ENCODE data around the gene GNAT1. TPM values are rescaled to one million over a fixed set of nuclear protein-coding genes. Genes with fewer than 3 reads are reported as not detected.
A peak's percentile ranks its signal among the peaks of the same experiment; 100 is the strongest.

GNAT1 gene
- total and polyA plus RNA-seq, 2 of the 13 experiments (the other 11 are each of a cell fraction or from before 2014, with no cell fraction given) = 0.15 TPM; not detected in 1

DNA sequence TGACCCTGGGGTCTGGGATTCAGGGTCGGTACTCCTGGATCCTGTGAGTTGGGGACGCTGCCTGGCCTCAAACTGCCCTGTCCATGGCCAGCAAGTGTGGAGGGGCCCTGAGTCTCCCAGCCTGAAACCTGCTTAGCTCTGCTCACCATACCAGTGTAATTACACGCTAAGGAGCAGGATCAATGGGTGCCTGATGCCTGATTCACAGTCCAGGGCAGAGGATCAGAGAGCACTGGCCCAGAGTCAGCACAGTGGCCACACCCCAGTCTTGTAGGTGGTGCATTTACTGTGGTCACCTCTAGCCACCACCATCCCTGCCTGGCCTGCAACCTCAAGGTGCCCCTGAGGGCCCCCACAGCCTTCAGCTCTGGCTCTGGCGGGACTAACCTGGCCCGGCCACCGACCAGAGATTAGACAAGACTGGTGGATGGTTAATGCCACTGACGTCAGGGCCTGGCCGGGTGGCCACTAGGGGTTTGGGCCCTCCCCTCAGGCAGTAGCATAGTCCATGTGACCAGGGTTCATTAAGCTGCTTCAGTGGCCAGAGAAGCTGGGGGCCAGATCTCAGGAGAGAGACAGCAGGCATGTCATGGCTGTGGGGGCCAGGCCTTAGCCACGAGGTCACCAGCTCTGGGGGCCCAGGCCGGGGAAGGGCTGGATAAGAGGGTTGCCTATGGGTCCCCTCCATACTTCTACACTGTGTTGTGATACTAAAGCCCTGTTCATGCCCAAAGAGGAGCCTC is 10.3 kb downstream of the GNAT1 start (continued):
- TF ChIP-seq ZNF670 (CRISPR knock-in tag; IDR thresholded peaks at IDR 0.05; ENCODE audit: borderline replicate concordance) = 0 out of 2 replicates have a peak, but pooled peaks have one; percentile 41
- TF ChIP-seq HES4 (CRISPR knock-in tag; IDR thresholded peaks at IDR 0.05; ENCODE audit: borderline replicate concordance) = no peak
- TF ChIP-seq ZNF331 (CRISPR knock-in tag; IDR thresholded peaks at IDR 0.05) = no peak
- no peak for TF ChIP-seq KMT2B (CRISPR knock-in tag; IDR thresholded peaks at IDR 0.05)
- no peak for TF ChIP-seq SAFB2 (CRISPR knock-in tag; IDR thresholded peaks at IDR 0.05; ENCODE audit: borderline replicate concordance, low read depth)
- no peak; the same call in none of the 2 replicates for TF ChIP-seq ZNF451 (CRISPR knock-in tag; IDR thresholded peaks at IDR 0.05)
- TF ChIP-seq PLRG1 (conservative IDR thresholded peaks at IDR 0.05) = no peak
- 0 out of 2 replicates have a peak, but pooled peaks have one; percentile 18 for TF ChIP-seq ISL2 (CRISPR knock-in tag; IDR thresholded peaks at IDR 0.05)
- peak; percentile 74; the same call in 1 of the 2 replicates for TF ChIP-seq ZNF350 (CRISPR knock-in tag; IDR thresholded peaks at IDR 0.05; ENCODE audit: borderline replicate concordance, low read depth)
- TF ChIP-seq, protein P1, sequence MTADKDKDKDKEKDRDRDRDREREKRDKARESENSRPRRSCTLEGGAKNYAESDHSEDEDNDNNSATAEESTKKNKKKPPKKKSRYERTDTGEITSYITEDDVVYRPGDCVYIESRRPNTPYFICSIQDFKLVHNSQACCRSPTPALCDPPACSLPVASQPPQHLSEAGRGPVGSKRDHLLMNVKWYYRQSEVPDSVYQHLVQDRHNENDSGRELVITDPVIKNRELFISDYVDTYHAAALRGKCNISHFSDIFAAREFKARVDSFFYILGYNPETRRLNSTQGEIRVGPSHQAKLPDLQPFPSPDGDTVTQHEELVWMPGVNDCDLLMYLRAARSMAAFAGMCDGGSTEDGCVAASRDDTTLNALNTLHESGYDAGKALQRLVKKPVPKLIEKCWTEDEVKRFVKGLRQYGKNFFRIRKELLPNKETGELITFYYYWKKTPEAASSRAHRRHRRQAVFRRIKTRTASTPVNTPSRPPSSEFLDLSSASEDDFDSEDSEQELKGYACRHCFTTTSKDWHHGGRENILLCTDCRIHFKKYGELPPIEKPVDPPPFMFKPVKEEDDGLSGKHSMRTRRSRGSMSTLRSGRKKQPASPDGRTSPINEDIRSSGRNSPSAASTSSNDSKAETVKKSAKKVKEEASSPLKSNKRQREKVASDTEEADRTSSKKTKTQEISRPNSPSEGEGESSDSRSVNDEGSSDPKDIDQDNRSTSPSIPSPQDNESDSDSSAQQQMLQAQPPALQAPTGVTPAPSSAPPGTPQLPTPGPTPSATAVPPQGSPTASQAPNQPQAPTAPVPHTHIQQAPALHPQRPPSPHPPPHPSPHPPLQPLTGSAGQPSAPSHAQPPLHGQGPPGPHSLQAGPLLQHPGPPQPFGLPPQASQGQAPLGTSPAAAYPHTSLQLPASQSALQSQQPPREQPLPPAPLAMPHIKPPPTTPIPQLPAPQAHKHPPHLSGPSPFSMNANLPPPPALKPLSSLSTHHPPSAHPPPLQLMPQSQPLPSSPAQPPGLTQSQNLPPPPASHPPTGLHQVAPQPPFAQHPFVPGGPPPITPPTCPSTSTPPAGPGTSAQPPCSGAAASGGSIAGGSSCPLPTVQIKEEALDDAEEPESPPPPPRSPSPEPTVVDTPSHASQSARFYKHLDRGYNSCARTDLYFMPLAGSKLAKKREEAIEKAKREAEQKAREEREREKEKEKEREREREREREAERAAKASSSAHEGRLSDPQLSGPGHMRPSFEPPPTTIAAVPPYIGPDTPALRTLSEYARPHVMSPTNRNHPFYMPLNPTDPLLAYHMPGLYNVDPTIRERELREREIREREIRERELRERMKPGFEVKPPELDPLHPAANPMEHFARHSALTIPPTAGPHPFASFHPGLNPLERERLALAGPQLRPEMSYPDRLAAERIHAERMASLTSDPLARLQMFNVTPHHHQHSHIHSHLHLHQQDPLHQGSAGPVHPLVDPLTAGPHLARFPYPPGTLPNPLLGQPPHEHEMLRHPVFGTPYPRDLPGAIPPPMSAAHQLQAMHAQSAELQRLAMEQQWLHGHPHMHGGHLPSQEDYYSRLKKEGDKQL (CRISPR knock-in tag; IDR thresholded peaks at IDR 0.05; ENCODE audit: low read depth) = no peak
- TF ChIP-seq, protein P2, sequence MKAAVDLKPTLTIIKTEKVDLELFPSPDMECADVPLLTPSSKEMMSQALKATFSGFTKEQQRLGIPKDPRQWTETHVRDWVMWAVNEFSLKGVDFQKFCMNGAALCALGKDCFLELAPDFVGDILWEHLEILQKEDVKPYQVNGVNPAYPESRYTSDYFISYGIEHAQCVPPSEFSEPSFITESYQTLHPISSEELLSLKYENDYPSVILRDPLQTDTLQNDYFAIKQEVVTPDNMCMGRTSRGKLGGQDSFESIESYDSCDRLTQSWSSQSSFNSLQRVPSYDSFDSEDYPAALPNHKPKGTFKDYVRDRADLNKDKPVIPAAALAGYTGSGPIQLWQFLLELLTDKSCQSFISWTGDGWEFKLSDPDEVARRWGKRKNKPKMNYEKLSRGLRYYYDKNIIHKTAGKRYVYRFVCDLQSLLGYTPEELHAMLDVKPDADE (CRISPR knock-in tag; IDR thresholded peaks at IDR 0.05) = no peak
- TF ChIP-seq MATR3 (CRISPR knock-in tag; IDR thresholded peaks at IDR 0.05) = no peak
- TF ChIP-seq, protein P3, sequence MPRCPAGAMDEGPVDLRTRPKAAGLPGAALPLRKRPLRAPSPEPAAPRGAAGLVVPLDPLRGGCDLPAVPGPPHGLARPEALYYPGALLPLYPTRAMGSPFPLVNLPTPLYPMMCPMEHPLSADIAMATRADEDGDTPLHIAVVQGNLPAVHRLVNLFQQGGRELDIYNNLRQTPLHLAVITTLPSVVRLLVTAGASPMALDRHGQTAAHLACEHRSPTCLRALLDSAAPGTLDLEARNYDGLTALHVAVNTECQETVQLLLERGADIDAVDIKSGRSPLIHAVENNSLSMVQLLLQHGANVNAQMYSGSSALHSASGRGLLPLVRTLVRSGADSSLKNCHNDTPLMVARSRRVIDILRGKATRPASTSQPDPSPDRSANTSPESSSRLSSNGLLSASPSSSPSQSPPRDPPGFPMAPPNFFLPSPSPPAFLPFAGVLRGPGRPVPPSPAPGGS (CRISPR knock-in tag; IDR thresholded peaks at IDR 0.05) = peak; percentile 46; the same call in 1 of the 2 replicates
- no peak for TF ChIP-seq NR2F2 (IDR thresholded peaks at IDR 0.05; ENCODE audit: borderline replicate concordance, low read depth)
- no peak for TF ChIP-seq ZNF891 (CRISPR knock-in tag; IDR thresholded peaks at IDR 0.05)
- TF ChIP-seq, protein P4, sequence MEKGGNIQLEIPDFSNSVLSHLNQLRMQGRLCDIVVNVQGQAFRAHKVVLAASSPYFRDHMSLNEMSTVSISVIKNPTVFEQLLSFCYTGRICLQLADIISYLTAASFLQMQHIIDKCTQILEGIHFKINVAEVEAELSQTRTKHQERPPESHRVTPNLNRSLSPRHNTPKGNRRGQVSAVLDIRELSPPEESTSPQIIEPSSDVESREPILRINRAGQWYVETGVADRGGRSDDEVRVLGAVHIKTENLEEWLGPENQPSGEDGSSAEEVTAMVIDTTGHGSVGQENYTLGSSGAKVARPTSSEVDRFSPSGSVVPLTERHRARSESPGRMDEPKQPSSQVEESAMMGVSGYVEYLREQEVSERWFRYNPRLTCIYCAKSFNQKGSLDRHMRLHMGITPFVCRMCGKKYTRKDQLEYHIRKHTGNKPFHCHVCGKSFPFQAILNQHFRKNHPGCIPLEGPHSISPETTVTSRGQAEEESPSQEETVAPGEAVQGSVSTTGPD (CRISPR knock-in tag; IDR thresholded peaks at IDR 0.05) = peak; percentile 24; the same call in 1 of the 2 replicates
- TF ChIP-seq ZNF773 (CRISPR knock-in tag; IDR thresholded peaks at IDR 0.05; ENCODE audit: borderline replicate concordance) = no peak
- TF ChIP-seq TARDBP (CRISPR knock-in tag; IDR thresholded peaks at IDR 0.05) = peak; percentile 59; the same call in 1 of the 2 replicates
- TF ChIP-seq NFE2L2 (IDR thresholded peaks at IDR 0.05; ENCODE audit: low read length) = no peak
- TF ChIP-seq, protein P5, sequence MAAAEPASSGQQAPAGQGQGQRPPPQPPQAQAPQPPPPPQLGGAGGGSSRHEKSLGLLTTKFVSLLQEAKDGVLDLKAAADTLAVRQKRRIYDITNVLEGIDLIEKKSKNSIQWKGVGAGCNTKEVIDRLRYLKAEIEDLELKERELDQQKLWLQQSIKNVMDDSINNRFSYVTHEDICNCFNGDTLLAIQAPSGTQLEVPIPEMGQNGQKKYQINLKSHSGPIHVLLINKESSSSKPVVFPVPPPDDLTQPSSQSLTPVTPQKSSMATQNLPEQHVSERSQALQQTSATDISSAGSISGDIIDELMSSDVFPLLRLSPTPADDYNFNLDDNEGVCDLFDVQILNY (CRISPR knock-in tag; conservative IDR thresholded peaks at IDR 0.05) = no peak

All from HepG2 (cell line).